ENCODE results near the gene RAB11B.

The RAB11B gene

GRCh38 chr19:8387688-8388611 lies 2.2 kb upstream of the RAB11B start:
- no peak overlapping the region for H3K4me3 ChIP-seq (ENCODE audit: low read depth, low read length)
- peak; percentile 80 for DNase-seq (ENCODE audit: low read depth)
- TF ChIP-seq CTCF (IDR thresholded peaks at IDR 0.05; ENCODE audit: control insufficient read depth, extremely low read depth, insufficient read depth) = no peak

GRCh38 chr19:8388612-8388958 lies 1.6 kb upstream of the RAB11B start:
- no peak for DNase-seq (ENCODE audit: low read depth)
- no peak for TF ChIP-seq CTCF (IDR thresholded peaks at IDR 0.05; ENCODE audit: control insufficient read depth, extremely low read depth, insufficient read depth)
- H3K4me3 ChIP-seq (ENCODE audit: low read depth, low read length) = no peak overlapping the region

- TF ChIP-seq CTCF (IDR thresholded peaks at IDR 0.05; ENCODE audit: control insufficient read depth, extremely low read depth, insufficient read depth) = no peak
- H3K4me3 ChIP-seq (ENCODE audit: low read depth, low read length) = peak overlapping the region; percentile 63
- DNase-seq (ENCODE audit: low read depth) = peak; percentile 57
These were observed 439 bp downstream of the RAB11B start for GRCh38 chr19:8390617-8390981.

GRCh38 chr19:8391198-8392016 lies 1.2 kb downstream of the RAB11B start:
- peak overlapping the region; percentile 48 for H3K4me3 ChIP-seq (ENCODE audit: low read depth, low read length)
- no peak for DNase-seq (ENCODE audit: low read depth)

GRCh38 chr19:8392017-8392591 lies 1.9 kb downstream of the RAB11B start:
- no peak for DNase-seq (ENCODE audit: low read depth)
- H3K4me3 ChIP-seq (ENCODE audit: low read depth, low read length) = no peak overlapping the region
- TF ChIP-seq CTCF (IDR thresholded peaks at IDR 0.05; ENCODE audit: control insufficient read depth, extremely low read depth, insufficient read depth) = no peak

More at GRCh38 chr19:8391198-8392016, 1.2 kb downstream of the RAB11B start:
- TF ChIP-seq CTCF (IDR thresholded peaks at IDR 0.05; ENCODE audit: control insufficient read depth, extremely low read depth, insufficient read depth) = no peak

GRCh38 chr19:8393192-8393870 lies 3.2 kb downstream of the RAB11B start:
- H3K4me3 ChIP-seq (ENCODE audit: low read depth, low read length) = no peak overlapping the region
- no peak for TF ChIP-seq CTCF (IDR thresholded peaks at IDR 0.05; ENCODE audit: control insufficient read depth, extremely low read depth, insufficient read depth)
- DNase-seq (ENCODE audit: low read depth) = no peak
